Ovary (tissue), 9 donors: ENCODE data around the gene CEP120. TPM values are rescaled to one million over a fixed set of nuclear protein-coding genes. Genes with fewer than 3 reads are reported as not detected.

Source experiments
- DNase-seq, 5 donors: peaks; one replicate each; pipeline ENCODE4 v3.0.0-alpha.2; 2019 to 2020
- H3K27ac ChIP-seq, 2 donors: fragments of 200-600 bp; one replicate each; pipeline versions ENCODE4 v1.5.1 to v1.8.0; 2019 to 2022
- H3K27me3 ChIP-seq: fragments of 200-600 bp; one replicate; pipeline ENCODE4 v1.8.0; 2022
- H3K36me3 ChIP-seq: fragments of 200-600 bp; sonication (generic); one replicate; pipeline ENCODE4 v1.5.1; 2019
- H3K4me1 ChIP-seq: one replicate; pipeline ENCODE4 v1.8.1; 2013; ENCODE audit warnings: mild to moderate bottlenecking, moderate library complexity; ENCODE audit not compliant: insufficient read depth
- H3K4me3 ChIP-seq: fragments of 200-600 bp; sonication (generic); one replicate; pipeline ENCODE4 v1.5.1; 2017
- H3K9me3 ChIP-seq, 2 donors: fragments of 200-600 bp in 1 of 2; sonication (generic) in 1 of 2; one replicate each; pipeline versions ENCODE4 v1.5.1 to v1.8.1; 2013 to 2019; ENCODE audit warnings: mild to moderate bottlenecking in 1 of 2, moderate library complexity in 1 of 2
- EP300 ChIP-seq: sonication (generic); formaldehyde crosslinking; IDR thresholded peaks from one replicate; pipeline ENCODE4 v1.6.1; 2017; ENCODE audit warnings: antibody characterized with exemption
- POLR2A ChIP-seq: fragments of 450-650 bp; IDR thresholded peaks from one replicate; pipeline ENCODE4 v1.6.1; 2017; ENCODE audit warnings: antibody characterized with exemption, mild to moderate bottlenecking, moderate library complexity
- whole genome bisulfite sequencing, 3 donors: extraction: QIAGEN DNeasy Blood & Tissue Kit in 1 of 3; methylation state at CpG; one replicate each; pipeline versions ENCODE4 v1.1.5 to v1.1.7; 2013 to 2017; 5-methylcytosine and 5-hydroxymethylcytosine counted together
- intact Hi-C, 4 donors: fragments of 100-400 bp; cut with DNase I; formaldehyde crosslinking; loops; one replicate each; pipeline versions ENCODE4 v1.11.0 to v1.15.1; 2022 to 2023
- polyA plus RNA-seq, 2 donors: library from polyadenylated mRNA; stranded (reverse); fragments of 200-250 nt in 1 of 2; fragments of 350-450 nt in 1 of 2; fragmentation: Illumina TruSeq in 1 of 2; extraction: RNeasy Lipid Tissue Mini Kit (QIAGEN cat#74804) in 1 of 2; gene quantifications; one replicate each; pipeline ENCODE4 v1.2.3, GENCODE V29; 2013 to 2014
- total RNA-seq, 7 donors: library from RNA; depleted of rRNA in 2 of 7; stranded (reverse); fragments of >200 nt in 2 of 7; fragmentation: NEBNext Ultra II Directional in 3 of 7; extraction: Animal tissue kit (Norgen Biotek cat#: 25700) in 3 of 7; gene quantifications; one replicate each; pipeline versions ENCODE4 v1.1.0 to v1.2.4, GENCODE V29; 2016 to 2023
- TF ChIP-seq, protein P1 (sequence below), 3 donors: fragments of 450-650 bp in 2 of 3; fragments of 200-600 bp in 1 of 3; IDR thresholded peaks; one replicate each; pipeline versions ENCODE4 v1.5.1 to v1.8.0; 2016 to 2022; ENCODE audit warnings: antibody characterized with exemption in 3 of 3, mild to moderate bottlenecking in 1 of 3
- donor health status: DM: no; HTN: no; CAD: no; lungs with moderate emphysema.
- donor health status: DM: no; HTN: no; CAD: no.
- donor health status: Bipolar disorder and iron deficiency.
- donor health status: DM: yes; HTN: yes; CAD: no.
- donor health status: DM: no; HTN: no; CAD: no.
- donor health status: DM: yes; HTN: yes; CAD: no.

The CEP120 gene
- total and polyA plus RNA-seq, 9 donors = 15.3 to 33.0 (median 28.9) TPM

DNA sequence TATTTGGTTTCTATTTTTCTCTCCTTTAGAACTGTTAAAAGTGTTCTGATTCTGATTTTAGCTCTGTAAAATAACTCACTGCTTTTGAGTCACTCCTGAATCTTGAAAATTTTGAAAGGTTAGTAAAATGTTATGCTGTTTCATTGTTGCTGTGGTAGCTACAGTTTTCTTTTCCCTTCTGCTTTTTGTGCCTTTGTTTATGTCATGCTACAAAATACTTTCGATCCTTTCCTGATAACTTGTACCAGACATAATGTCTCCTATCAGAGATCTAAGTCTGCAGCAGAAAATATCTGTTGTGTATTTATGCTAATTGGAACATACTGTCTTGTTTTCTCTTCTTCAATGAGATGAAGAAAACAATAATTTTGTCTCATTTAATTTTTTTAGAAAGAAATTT, 26.9 kb upstream of the CEP120 start:
- intact Hi-C loops = no loop called here
- TF ChIP-seq, protein P1, sequence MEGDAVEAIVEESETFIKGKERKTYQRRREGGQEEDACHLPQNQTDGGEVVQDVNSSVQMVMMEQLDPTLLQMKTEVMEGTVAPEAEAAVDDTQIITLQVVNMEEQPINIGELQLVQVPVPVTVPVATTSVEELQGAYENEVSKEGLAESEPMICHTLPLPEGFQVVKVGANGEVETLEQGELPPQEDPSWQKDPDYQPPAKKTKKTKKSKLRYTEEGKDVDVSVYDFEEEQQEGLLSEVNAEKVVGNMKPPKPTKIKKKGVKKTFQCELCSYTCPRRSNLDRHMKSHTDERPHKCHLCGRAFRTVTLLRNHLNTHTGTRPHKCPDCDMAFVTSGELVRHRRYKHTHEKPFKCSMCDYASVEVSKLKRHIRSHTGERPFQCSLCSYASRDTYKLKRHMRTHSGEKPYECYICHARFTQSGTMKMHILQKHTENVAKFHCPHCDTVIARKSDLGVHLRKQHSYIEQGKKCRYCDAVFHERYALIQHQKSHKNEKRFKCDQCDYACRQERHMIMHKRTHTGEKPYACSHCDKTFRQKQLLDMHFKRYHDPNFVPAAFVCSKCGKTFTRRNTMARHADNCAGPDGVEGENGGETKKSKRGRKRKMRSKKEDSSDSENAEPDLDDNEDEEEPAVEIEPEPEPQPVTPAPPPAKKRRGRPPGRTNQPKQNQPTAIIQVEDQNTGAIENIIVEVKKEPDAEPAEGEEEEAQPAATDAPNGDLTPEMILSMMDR (IDR thresholded peaks at IDR 0.05) = no peak
- TF ChIP-seq POLR2A (no peak), EP300 (no peak)
- H3K36me3 ChIP-seq = no peaks in the 10 kb centered on the region

DNA sequence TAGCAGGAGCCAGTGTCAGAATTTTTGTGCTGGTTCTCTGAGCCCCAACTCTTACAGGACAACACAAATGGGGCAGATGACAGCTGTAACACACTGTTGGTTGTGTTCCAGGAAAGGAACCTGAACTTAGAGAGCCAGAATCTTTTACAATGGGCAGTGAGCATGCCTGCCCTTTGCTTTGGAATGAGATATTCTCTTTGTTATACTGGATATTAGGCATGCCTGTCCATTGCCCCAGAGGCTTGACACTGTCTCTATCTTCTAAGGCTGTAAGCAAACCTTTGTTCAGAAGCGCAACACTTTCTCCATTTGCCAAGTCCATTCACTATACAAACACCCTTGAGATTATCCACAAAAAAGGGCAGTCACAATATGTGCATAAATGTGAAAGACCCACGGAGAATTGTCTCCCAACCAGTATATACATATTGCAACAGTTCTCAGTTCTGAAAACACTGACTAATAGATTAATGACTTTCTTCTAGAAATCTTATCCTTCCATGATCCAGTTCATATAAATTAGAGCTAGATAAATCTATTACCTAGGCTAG, 26.3 kb upstream of the CEP120 start:
- H3K9me3 ChIP-seq = no peaks in the 10 kb centered on the region
- no peak for DNase-seq
- 91 to 100% (median 92%) methylated on average over 2 of the region's 2 CpGs for WGBS, 3 donors
- TF ChIP-seq, protein P1 (IDR thresholded peaks at IDR 0.05) = no peak
- TF ChIP-seq EP300 (no peak), POLR2A (no peak)
- H3K27me3 ChIP-seq = no peaks in the 10 kb centered on the region
- H3K36me3 ChIP-seq = no peaks in the 10 kb centered on the region
- no peak overlapping the region for H3K27ac ChIP-seq
- no peak overlapping the region for H3K4me3 ChIP-seq
- intact Hi-C loops = no loop called here
- no peaks in the 10 kb centered on the region for H3K4me1 ChIP-seq

More for the DNA sequence above, 26.9 kb upstream of the CEP120 start:
- DNase-seq = no peak
- Histone ChIP-seq H3K27ac (no peak overlapping the region), H3K9me3 (no peaks in the 10 kb centered on the region), H3K4me1 (no peaks in the 10 kb centered on the region), H3K4me3 (no peak overlapping the region), H3K27me3 (no peaks in the 10 kb centered on the region)
- 3 to 15% (median 14%) methylated on average over 1 of the region's 1 CpG for WGBS, 3 donors

DNA sequence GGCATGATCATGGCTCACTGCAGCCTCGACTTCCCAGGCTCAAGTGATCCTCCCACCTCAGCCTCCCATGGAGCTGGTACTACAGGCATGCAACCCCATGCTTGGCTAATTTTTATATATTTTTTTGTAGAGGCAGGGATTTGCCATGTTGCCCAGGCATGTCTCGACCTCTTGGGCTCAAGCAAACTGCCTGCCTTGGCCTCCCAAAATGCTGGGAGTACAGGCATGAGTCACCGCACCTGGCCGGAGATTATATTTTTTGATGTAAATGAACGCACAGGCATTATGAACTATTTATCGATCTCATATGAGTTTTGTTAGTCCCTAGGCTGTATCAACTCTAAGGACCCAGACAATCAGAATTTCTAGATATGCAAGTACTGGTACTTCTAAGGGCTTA, 25.5 kb upstream of the CEP120 start:
- whole genome bisulfite sequencing, 3 donors = 94 to 96% (median 95%) methylated on average over 6 of the region's 6 CpGs

DNA sequence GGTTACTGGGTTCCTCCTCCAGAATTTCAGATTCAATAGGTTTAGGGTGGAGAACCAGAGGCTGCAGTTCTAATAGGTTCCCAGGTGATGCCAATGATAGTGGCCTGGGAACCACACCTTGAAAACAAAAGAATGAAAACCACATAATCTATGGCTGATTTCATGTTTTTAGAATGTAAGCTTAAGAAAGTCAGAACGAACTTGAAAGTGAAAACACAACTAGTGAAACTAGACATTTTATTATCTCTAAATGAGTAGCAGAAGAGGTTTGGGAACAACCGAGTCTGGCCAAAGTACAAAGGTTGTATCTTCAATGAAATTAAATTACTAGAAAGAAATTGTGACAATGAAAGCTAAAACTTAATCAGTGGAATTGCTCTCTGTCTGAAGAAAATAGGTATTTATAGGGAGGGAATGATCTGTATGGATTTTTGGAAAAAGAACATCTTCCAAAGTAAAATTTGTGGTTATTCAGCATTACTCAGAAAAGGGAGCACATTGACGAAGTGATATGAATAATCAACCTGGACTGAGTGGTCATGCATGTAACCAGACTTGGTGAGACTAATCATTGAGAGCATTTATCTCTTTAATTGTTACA, 24.9 kb upstream of the CEP120 start:
- TF ChIP-seq EP300 (no peak), POLR2A (no peak)
- TF ChIP-seq, protein P1 (IDR thresholded peaks at IDR 0.05) = no peak
- no peaks in the 10 kb centered on the region for H3K4me1 ChIP-seq
- 59 to 66% (median 61%) methylated on average over 3 of the region's 3 CpGs for WGBS, 3 donors
- H3K27me3 ChIP-seq = no peaks in the 10 kb centered on the region
- no peaks in the 10 kb centered on the region for H3K9me3 ChIP-seq
- DNase-seq = no peak
- no peak overlapping the region for H3K27ac ChIP-seq
- H3K4me3 ChIP-seq = no peak overlapping the region
- intact Hi-C loops = no loop called here
- H3K36me3 ChIP-seq = no peaks in the 10 kb centered on the region

More for the DNA sequence above, 25.5 kb upstream of the CEP120 start:
- intact Hi-C loops = no loop called here
- Histone ChIP-seq H3K9me3 (no peaks in the 10 kb centered on the region), H3K4me3 (no peak overlapping the region), H3K27me3 (no peaks in the 10 kb centered on the region), H3K27ac (no peak overlapping the region), H3K4me1 (no peaks in the 10 kb centered on the region), H3K36me3 (no peaks in the 10 kb centered on the region)
- no peak for DNase-seq
- TF ChIP-seq, protein P1 (IDR thresholded peaks at IDR 0.05) = no peak
- TF ChIP-seq EP300 = no peak
- no peak for TF ChIP-seq POLR2A
